Measurements from ENCODE around the gene GPR157.
"Not testable (repeated sequence)": the region's sequence is repeated elsewhere in the genome, so short reads cannot be mapped to it uniquely, and the experiment has no call there.

The GPR157 gene

GRCh38 chr1:9145021-9145668, 16.2 kb upstream of the GPR157 start:
- CTCF ChIA-PET = interaction anchor here (0.7 to 6.0 kb wide), 3 partner anchors 34 to 51 kb away, joined by 3 to 47 read pairs (median 4); no protein-coding TSS in a partner anchor
- DNase-seq (ENCODE audit: low read depth, low spot score) = no peak
- TF ChIP-seq CTCF (IDR thresholded peaks at IDR 0.05; ENCODE audit: insufficient read depth, low read length, missing control alignments) = no peak

GRCh38 chr1:9144494-9144893, 15.6 kb upstream of the GPR157 start:
- DNase-seq (ENCODE audit: low read depth, low spot score); H3K4me3 ChIP-seq (ENCODE audit: low read depth, low read length); POLR2A ChIA-PET: not testable (repeated sequence)
- CTCF ChIA-PET = interaction anchor here (1.1 to 6.0 kb wide), 3 partner anchors 36 to 57 kb away, joined by 4 to 47 read pairs (median 4); no protein-coding TSS in a partner anchor

More at GRCh38 chr1:9145021-9145668, 16.2 kb upstream of the GPR157 start:
- POLR2A ChIA-PET = no interaction called here
- no peak overlapping the region for H3K4me3 ChIP-seq (ENCODE audit: low read depth, low read length)

- ChIA-PET POLR2A (no interaction called here), CTCF (interaction anchor here (0.9 to 6.0 kb wide), 10 partner anchors 8 to 352 kb away, joined by 3 to 47 read pairs (median 5); partner anchors contain the start of gene GPR157)
- no peak for TF ChIP-seq CTCF (IDR thresholded peaks at IDR 0.05; ENCODE audit: insufficient read depth, low read length, missing control alignments)
- DNase-seq (ENCODE audit: low read depth, low spot score) = no peak
- no peak overlapping the region for H3K4me3 ChIP-seq (ENCODE audit: low read depth, low read length)
Measured at GRCh38 chr1:9143250-9143649, 14.3 kb upstream of the GPR157 start.

- CTCF ChIA-PET = interaction anchor here (6.0 kb wide), 1 partner anchor 56 kb away, joined by 47 read pairs; no protein-coding TSS in a partner anchor
- no peak for TF ChIP-seq CTCF (IDR thresholded peaks at IDR 0.05; ENCODE audit: insufficient read depth, low read length, missing control alignments)
- no peak overlapping the region for H3K4me3 ChIP-seq (ENCODE audit: low read depth, low read length)
- POLR2A ChIA-PET = no interaction called here
- DNase-seq (ENCODE audit: low read depth, low spot score) = no peak
Measured at GRCh38 chr1:9139930-9140329, 11.0 kb upstream of the GPR157 start.

GRCh38 chr1:9136932-9137331, 8.0 kb upstream of the GPR157 start:
- CTCF ChIA-PET = no interaction called here
- POLR2A ChIA-PET = no interaction called here
- no peak overlapping the region for H3K4me3 ChIP-seq (ENCODE audit: low read depth, low read length)
- DNase-seq (ENCODE audit: low read depth, low spot score) = no peak
- no peak for TF ChIP-seq CTCF (IDR thresholded peaks at IDR 0.05; ENCODE audit: insufficient read depth, low read length, missing control alignments)

- TF ChIP-seq CTCF (IDR thresholded peaks at IDR 0.05; ENCODE audit: insufficient read depth, low read length, missing control alignments) = no peak
- CTCF ChIA-PET = interaction anchor here (1.4 to 3.1 kb wide), 3 partner anchors 8 to 45 kb away, joined by 5 to 16 read pairs (median 5); no protein-coding TSS in a partner anchor
- POLR2A ChIA-PET = no interaction called here
- no peak overlapping the region for H3K4me3 ChIP-seq (ENCODE audit: low read depth, low read length)
- DNase-seq (ENCODE audit: low read depth, low spot score) = no peak
Measured at GRCh38 chr1:9135073-9135836, 6.4 kb upstream of the GPR157 start.

Measured in AG04449 (cell line).